KMS-11 (cell line): Measurements from ENCODE around the gene C1orf122.

Experiments
- H2AFZ ChIP-seq: fragments of 200-600 bp; sonication (generic); 2 replicates; pipeline ENCODE4 v1.6.1; 2016; ENCODE audit warnings: antibody characterized with exemption, mixed run types, low read depth
- H3K27ac ChIP-seq: fragments of 200-600 bp; sonication (generic); 2 replicates; pipeline ENCODE4 v1.6.1; 2016; ENCODE audit warnings: mild to moderate bottlenecking, mixed run types
- H3K27me3 ChIP-seq: fragments of 200-600 bp; sonication (generic); 2 replicates; pipeline ENCODE4 v1.6.1; 2017; ENCODE audit warnings: mild to moderate bottlenecking, low read depth, mixed run types, moderate library complexity; ENCODE audit not compliant: insufficient read depth
- H3K36me3 ChIP-seq: fragments of 200-600 bp; sonication (generic); 2 replicates; pipeline ENCODE4 v1.6.1; 2017; ENCODE audit warnings: mild to moderate bottlenecking, mixed run types; ENCODE audit not compliant: insufficient read depth
- H3K4me1 ChIP-seq: fragments of 200-600 bp; sonication (generic); 2 replicates; pipeline ENCODE4 v1.6.1; 2016; ENCODE audit warnings: mild to moderate bottlenecking, low read depth, mixed run types; ENCODE audit not compliant: poor library complexity, severe bottlenecking
- H3K4me2 ChIP-seq: fragments of 200-600 bp; sonication (generic); 2 replicates; pipeline ENCODE4 v1.7.0; 2016; ENCODE audit warnings: mild to moderate bottlenecking, mixed run types
- H3K4me3 ChIP-seq: fragments of 200-600 bp; sonication (generic); IDR thresholded peaks from 2 replicates; pipeline ENCODE4 v1.6.1; 2017; ENCODE audit warnings: low read depth, low read length, mixed read lengths; ENCODE audit not compliant: insufficient read depth
- H3K79me2 ChIP-seq: fragments of 200-600 bp; sonication (generic); 2 replicates; pipeline ENCODE4 v1.6.1; 2016; ENCODE audit warnings: low read depth, mixed run types; ENCODE audit not compliant: insufficient read depth
- H3K9ac ChIP-seq: fragments of 200-600 bp; sonication (generic); 2 replicates; pipeline ENCODE4 v1.6.1; 2016; ENCODE audit warnings: mild to moderate bottlenecking, mixed run types
- H4K20me1 ChIP-seq: fragments of 200-600 bp; sonication (generic); 2 replicates; pipeline ENCODE4 v1.6.1; 2016; ENCODE audit warnings: mild to moderate bottlenecking, mixed run types; ENCODE audit not compliant: insufficient read depth
- TF ChIP-seq, protein P1 (sequence below): fragments of 200-600 bp; sonication (generic); conservative IDR thresholded peaks from 2 replicates; pipeline ENCODE4 v1.6.1; 2017; ENCODE audit warnings: low read depth, mild to moderate bottlenecking, antibody characterized with exemption, low read length, moderate library complexity, mixed read lengths

The C1orf122 gene

DNA sequence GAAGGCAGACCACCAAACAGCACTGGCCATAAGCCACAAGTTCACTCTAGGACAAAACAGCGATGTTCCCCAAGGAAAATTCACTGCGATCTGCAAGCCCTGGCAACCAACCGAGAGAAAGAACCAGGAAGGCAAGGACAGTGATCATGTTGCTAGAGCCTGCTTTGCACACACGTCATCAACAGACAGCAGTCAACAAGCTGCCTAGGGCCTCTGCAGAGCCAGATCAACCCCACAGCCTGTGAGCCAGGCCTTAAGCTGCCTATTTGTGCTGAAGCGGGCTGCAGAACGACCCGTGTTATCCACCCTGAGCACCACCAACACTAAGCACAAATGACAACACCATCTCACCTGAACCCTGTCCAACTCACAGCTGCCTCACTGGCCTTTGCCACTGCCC, 6.7 kb downstream of the C1orf122 start:
- H3K9ac ChIP-seq, result no peak overlapping the region
- no peak overlapping the region for H3K27ac ChIP-seq
- H3K27me3 ChIP-seq, result no peaks in the 10 kb centered on the region
- H3K4me3 ChIP-seq, result no peak overlapping the region
- no peaks in the 10 kb centered on the region for H4K20me1 ChIP-seq
- TF ChIP-seq, protein P1, sequence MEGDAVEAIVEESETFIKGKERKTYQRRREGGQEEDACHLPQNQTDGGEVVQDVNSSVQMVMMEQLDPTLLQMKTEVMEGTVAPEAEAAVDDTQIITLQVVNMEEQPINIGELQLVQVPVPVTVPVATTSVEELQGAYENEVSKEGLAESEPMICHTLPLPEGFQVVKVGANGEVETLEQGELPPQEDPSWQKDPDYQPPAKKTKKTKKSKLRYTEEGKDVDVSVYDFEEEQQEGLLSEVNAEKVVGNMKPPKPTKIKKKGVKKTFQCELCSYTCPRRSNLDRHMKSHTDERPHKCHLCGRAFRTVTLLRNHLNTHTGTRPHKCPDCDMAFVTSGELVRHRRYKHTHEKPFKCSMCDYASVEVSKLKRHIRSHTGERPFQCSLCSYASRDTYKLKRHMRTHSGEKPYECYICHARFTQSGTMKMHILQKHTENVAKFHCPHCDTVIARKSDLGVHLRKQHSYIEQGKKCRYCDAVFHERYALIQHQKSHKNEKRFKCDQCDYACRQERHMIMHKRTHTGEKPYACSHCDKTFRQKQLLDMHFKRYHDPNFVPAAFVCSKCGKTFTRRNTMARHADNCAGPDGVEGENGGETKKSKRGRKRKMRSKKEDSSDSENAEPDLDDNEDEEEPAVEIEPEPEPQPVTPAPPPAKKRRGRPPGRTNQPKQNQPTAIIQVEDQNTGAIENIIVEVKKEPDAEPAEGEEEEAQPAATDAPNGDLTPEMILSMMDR, result no peak
- H3K36me3 ChIP-seq, result no peaks in the 10 kb centered on the region
- H3K4me1 ChIP-seq, result peaks cover 26% of the 10 kb centered on the region
- H2AFZ ChIP-seq, result no peak overlapping the region
- no peak overlapping the region for H3K4me2 ChIP-seq
- no peaks in the 10 kb centered on the region; the same call in 1 of the 2 replicates for H3K79me2 ChIP-seq

DNA sequence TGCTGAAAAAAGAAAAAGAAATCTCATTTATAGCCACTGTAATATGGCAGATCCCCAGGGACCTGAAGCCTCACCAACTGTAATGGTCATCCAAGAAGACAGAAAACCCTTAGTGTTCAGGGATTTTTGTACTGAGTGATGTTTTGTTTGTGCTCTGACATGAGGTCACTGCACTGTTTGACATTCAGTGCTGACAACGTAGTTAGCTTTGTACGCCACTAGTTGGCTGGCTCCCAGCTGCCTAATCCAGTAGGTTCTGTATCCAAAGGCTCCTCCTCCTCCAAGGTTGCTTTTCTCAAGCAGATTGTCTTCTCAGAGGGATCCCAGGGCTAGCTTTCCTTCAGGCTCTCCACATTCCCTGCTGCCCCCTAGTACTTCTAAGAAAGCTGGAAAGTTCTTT, 9.9 kb downstream of the C1orf122 start:
- Histone ChIP-seq H3K36me3 (0 out of 2 replicates have a peak, but pooled peaks cover 3% of the 10 kb centered on the region), H3K27ac (no peak overlapping the region)
- TF ChIP-seq, protein P1, result no peak

DNA sequence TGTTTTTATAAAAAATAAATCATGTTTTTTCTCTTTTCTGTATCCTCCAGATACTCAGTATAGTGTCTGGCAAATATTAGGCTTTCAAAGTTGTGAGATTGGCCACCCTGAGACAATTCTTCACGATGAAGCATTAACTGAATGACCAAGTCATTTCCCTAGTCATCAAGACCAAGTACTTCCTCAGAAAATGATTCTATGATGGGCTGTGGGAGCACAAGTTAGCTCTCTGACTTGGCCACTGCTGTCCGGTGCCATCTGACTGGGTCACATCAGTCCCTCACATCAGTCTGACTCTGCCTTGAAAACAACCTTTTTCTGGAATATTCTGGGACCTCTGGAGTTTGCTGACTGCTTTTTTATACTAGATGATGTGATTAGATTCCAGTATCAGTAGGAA, 13.9 kb downstream of the C1orf122 start:
- Histone ChIP-seq H3K4me2 (no peak overlapping the region), H3K4me3 (no peak overlapping the region), H3K79me2 (no peaks in the 10 kb centered on the region), H3K9ac (no peak overlapping the region), H3K27me3 (no peaks in the 10 kb centered on the region), H3K36me3 (peaks cover 3% of the 10 kb centered on the region; the same call in 1 of the 2 replicates), H3K4me1 (no peaks in the 10 kb centered on the region), H2AFZ (no peak overlapping the region), H3K27ac (no peak overlapping the region), H4K20me1 (no peaks in the 10 kb centered on the region)
- TF ChIP-seq, protein P1, result no peak

More for the DNA sequence above, 9.9 kb downstream of the C1orf122 start:
- H3K4me1 ChIP-seq, result no peaks in the 10 kb centered on the region
- H2AFZ ChIP-seq, result no peak overlapping the region
- H3K9ac ChIP-seq, result no peak overlapping the region
- no peak overlapping the region for H3K4me2 ChIP-seq
- no peak overlapping the region for H3K4me3 ChIP-seq
- no peaks in the 10 kb centered on the region for H3K27me3 ChIP-seq
- no peaks in the 10 kb centered on the region for H4K20me1 ChIP-seq
- no peaks in the 10 kb centered on the region for H3K79me2 ChIP-seq

DNA sequence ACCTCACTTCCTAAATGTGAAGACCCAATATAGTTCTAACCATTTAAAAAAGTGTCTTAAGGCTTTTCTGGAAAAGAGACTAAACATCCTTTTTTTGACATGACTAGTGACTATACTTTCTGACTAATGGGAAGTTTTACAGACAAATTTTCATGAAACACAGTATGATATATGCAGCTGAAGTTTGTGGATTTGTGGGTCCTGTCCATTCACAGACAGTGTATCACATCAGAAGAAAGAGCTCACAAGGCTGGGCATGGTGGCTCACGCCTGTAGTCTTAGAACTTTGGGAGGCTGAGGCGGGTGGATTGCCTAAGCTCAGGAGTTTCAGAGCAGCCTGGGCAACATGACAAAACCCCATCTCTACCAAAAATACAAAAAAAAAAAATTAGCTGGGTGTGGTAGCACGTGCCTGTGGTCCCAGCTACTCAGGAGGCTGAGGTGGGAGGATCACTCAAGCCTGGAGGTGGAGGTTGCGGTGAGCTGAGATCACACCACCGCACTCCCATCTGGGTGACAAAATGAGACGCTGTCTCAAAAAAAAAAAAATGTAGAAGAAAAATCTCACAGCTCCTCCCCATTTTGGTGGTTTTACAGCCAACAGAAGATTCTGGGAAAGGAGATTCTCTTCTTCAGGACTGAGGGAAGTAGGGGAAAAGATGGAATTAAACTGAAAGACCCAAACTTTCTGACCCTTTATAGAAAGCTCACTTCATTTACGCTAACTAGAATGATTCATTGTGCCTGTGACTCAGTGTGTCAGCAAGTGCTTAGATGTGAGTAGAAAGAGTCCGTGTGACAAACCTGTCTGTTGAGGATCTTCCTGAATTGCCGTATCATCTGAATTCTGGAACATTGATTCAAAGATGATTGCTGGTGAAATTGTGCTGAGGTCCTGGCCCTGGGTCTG, 15.6 kb downstream of the C1orf122 start:
- Histone ChIP-seq H3K36me3 (peaks cover 3% of the 10 kb centered on the region; the same call in 1 of the 2 replicates), H2AFZ (no peak overlapping the region), H3K4me1 (no peaks in the 10 kb centered on the region), H3K27ac (no peak overlapping the region), H3K4me3 (no peak overlapping the region), H3K27me3 (no peaks in the 10 kb centered on the region), H3K9ac (no peak overlapping the region), H3K79me2 (no peaks in the 10 kb centered on the region), H4K20me1 (no peaks in the 10 kb centered on the region), H3K4me2 (no peak overlapping the region)
- TF ChIP-seq, protein P1, result no peak
